ENCODE measurements around the gene RAD51B. TPM values are rescaled to one million over a fixed set of nuclear protein-coding genes. Genes with fewer than 3 reads are reported as not detected.

The RAD51B gene
- polyA plus RNA-seq, 3 donors: 3.6 to 11.6 (median 9.4) TPM

DNA sequence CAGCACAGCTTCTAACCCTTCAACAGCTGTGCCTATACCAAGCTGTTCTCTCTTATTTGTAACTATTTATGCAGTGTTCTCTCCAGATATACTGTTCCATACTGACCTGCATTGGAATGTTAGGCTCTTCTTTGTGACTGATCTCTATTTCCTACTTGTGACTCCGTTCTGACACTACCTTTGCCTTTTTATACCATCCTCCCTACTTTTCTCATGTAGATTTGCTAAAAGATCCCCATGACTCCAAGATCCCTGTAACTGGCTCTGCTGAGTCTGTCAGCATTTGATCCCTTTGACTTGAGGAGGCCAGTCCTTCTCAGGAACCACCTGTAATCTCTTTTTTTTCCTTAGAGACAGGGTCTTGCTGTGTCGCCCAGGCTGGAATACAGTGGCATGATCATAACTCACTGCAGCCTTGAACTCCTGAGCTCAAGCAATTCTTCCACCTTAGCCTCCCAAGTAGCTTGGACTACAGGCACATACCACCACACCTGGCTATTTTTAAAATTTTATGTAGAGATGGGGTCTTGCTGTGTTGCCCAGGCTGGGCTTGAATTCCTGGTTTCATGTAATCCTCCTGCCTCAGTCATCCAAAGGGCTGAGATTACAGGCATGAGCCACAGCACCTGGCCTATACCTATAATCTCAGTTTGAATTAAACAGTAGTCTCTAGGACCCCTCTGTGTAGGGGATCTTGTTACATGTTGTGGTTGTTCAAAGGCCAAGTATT lies 605.0 kb downstream of the RAD51B start:
- H3K4me1 ChIP-seq (ENCODE audit: control insufficient read depth in 1 of 2, insufficient read depth in 2 of 2, low read length in 2 of 2): peaks cover 8 to 13% of the 10 kb centered on the region in 2 donors
- Mint-ChIP-seq H3K9me3 (peaks cover 2 to 4% (median 3%) of the 10 kb centered on the region in 7 donors), H3K27me3 (ENCODE audit: low read depth in 3 of 3) (peaks cover 0 to 1% (median 0%) of the 10 kb centered on the region in 3 donors), H3K36me3 (no peaks in the 10 kb centered on the region), H3K4me1 (peaks cover 15% of the 10 kb centered on the region), H3K4me3 (no peak overlapping the region), H3K27ac (peak overlapping the region in 1 of 7 donors; percentile 13)
- no peaks in the 10 kb centered on the region for H3K27me3 ChIP-seq (ENCODE audit: control insufficient read depth in 2 of 2, insufficient read depth in 2 of 2, low read length in 2 of 2)
- H3K79me2 ChIP-seq (ENCODE audit: insufficient read depth, low read length): no peaks in the 10 kb centered on the region
- H3K9me3 ChIP-seq (replicated peaks in 1 of 2; ENCODE audit: control insufficient read depth in 1 of 2, insufficient read depth in 1 of 2, low read length in 2 of 2): no peaks in the 10 kb centered on the region
- no peaks in the 10 kb centered on the region for H3K36me3 ChIP-seq (replicated peaks in 1 of 2; ENCODE audit: control insufficient read depth in 1 of 2, insufficient read depth in 2 of 2, low read length in 2 of 2)
- no peak overlapping the region for H2AFZ ChIP-seq (ENCODE audit: insufficient read depth, low read depth, low read length, poor library complexity, severe bottlenecking)
- H3K27ac ChIP-seq (ENCODE audit: low read depth in 1 of 2, low read length in 2 of 2): no peak overlapping the region
- H4K20me1 ChIP-seq (ENCODE audit: insufficient read depth, low read length): no peaks in the 10 kb centered on the region
- 0% methylated on average over 1 of the region's 2 CpGs for WGBS (ENCODE audit: insufficient coverage)
- intact Hi-C loops (cut with micrococcal nuclease): no loop called here
- H3K4me3 ChIP-seq (replicated peaks in 1 of 3; ENCODE audit: low read depth in 2 of 3, low read length in 3 of 3): no peak overlapping the region
- DNase-seq: no peak
- H3K9ac ChIP-seq (ENCODE audit: insufficient read depth, low read length, poor library complexity, severe bottlenecking): no peak overlapping the region
- no peak overlapping the region for H3K4me2 ChIP-seq (replicated peaks; ENCODE audit: extremely low read depth, low read length, poor library complexity, severe bottlenecking)
- TF ChIP-seq, protein P1, sequence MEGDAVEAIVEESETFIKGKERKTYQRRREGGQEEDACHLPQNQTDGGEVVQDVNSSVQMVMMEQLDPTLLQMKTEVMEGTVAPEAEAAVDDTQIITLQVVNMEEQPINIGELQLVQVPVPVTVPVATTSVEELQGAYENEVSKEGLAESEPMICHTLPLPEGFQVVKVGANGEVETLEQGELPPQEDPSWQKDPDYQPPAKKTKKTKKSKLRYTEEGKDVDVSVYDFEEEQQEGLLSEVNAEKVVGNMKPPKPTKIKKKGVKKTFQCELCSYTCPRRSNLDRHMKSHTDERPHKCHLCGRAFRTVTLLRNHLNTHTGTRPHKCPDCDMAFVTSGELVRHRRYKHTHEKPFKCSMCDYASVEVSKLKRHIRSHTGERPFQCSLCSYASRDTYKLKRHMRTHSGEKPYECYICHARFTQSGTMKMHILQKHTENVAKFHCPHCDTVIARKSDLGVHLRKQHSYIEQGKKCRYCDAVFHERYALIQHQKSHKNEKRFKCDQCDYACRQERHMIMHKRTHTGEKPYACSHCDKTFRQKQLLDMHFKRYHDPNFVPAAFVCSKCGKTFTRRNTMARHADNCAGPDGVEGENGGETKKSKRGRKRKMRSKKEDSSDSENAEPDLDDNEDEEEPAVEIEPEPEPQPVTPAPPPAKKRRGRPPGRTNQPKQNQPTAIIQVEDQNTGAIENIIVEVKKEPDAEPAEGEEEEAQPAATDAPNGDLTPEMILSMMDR (IDR thresholded peaks at IDR 0.05): no peak

DNA sequence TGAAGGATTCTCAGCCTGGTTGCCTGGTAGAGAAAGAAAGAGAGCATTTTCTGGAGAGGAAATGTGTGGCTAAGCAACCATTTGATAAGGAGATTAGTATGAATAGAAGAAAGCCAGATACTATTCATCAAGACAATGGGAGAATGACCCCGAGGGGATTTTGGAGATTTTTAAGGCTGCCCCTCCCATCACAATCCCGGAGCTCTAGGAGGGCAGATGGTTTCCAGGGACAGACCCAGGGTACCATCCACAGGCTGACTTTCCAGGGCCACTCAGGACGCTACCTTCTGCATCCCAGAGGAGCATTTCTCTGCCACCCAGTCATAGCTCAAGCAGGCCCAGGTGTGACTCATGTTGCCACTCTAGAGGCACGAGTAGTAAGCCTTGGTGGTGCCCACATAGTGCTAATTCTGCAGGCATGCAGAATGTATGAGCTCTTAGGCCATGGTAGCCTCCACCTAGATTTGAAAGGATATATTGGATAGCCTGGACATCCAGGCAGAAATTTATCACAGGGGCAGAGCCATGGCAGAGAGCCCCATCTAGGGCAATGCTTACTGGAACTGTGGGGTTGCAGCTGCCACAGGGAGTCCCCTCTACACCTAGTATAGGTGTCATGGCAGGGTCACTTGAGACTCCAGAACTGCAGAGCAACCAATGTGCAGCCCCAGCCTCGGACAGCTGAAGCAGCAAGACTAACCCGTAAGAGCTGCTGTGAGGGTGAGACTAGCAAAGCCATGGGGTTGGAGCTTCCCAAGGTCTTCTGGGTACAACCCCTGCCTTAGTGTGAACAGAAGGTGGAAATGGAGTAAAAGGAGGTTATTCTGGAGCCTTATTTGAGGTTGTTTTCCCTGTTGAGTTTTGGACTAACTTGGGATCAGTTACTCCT lies 607.3 kb downstream of the RAD51B start:
- Mint-ChIP-seq H3K4me1 (peaks cover 15% of the 10 kb centered on the region), H3K27me3 (ENCODE audit: low read depth in 3 of 3) (peaks cover 0 to 1% (median 0%) of the 10 kb centered on the region in 3 donors), H3K9me3 (peaks cover 2 to 11% (median 7%) of the 10 kb centered on the region in 7 donors), H3K4me3 (no peak overlapping the region), H3K36me3 (peaks cover 0 to 2% of the 10 kb centered on the region in 2 donors), H3K27ac (no peak overlapping the region)
- Histone ChIP-seq H3K36me3 (replicated peaks in 1 of 2; ENCODE audit: control insufficient read depth in 1 of 2, insufficient read depth in 2 of 2, low read length in 2 of 2) (no peaks in the 10 kb centered on the region), H3K27ac (ENCODE audit: low read depth in 1 of 2, low read length in 2 of 2) (no peak overlapping the region), H2AFZ (ENCODE audit: insufficient read depth, low read depth, low read length, poor library complexity, severe bottlenecking) (no peak overlapping the region), H3K9me3 (replicated peaks in 1 of 2; ENCODE audit: control insufficient read depth in 1 of 2, insufficient read depth in 1 of 2, low read length in 2 of 2) (no peaks in the 10 kb centered on the region), H4K20me1 (ENCODE audit: insufficient read depth, low read length) (no peaks in the 10 kb centered on the region), H3K4me2 (replicated peaks; ENCODE audit: extremely low read depth, low read length, poor library complexity, severe bottlenecking) (no peak overlapping the region), H3K9ac (ENCODE audit: insufficient read depth, low read length, poor library complexity, severe bottlenecking) (no peak overlapping the region), H3K4me3 (replicated peaks in 1 of 3; ENCODE audit: low read depth in 2 of 3, low read length in 3 of 3) (no peak overlapping the region), H3K79me2 (ENCODE audit: insufficient read depth, low read length) (no peaks in the 10 kb centered on the region), H3K27me3 (ENCODE audit: control insufficient read depth in 2 of 2, insufficient read depth in 2 of 2, low read length in 2 of 2) (no peaks in the 10 kb centered on the region), H3K4me1 (ENCODE audit: control insufficient read depth in 1 of 2, insufficient read depth in 2 of 2, low read length in 2 of 2) (peaks cover 8 to 13% of the 10 kb centered on the region in 2 donors)
- no peak for DNase-seq
- TF ChIP-seq, protein P1 (IDR thresholded peaks at IDR 0.05): no peak
- 100% methylated on average over 3 of the region's 6 CpGs for WGBS (ENCODE audit: insufficient coverage)
- intact Hi-C loops (cut with micrococcal nuclease): no loop called here
